CD4-positive, alpha-beta T cell (primary cell): Measurements from ENCODE around the gene FGF5. TPM values are rescaled to one million over a fixed set of nuclear protein-coding genes. Genes with fewer than 3 reads are reported as not detected.

Source experiments
- ATAC-seq: fragments of 200-7000 bp; cut with Tn5 transposase; one replicate; pipeline ENCODE4 v1.10.0; 2022; ENCODE audit warnings: mild to moderate bottlenecking; ENCODE audit not compliant: poor library complexity
- CTCF ChIA-PET: fragments of 350-600 bp; sonication (Branson Sonifier 250); formaldehyde crosslinking; loops from one replicate; lab custom pipeline; 2021; ENCODE audit warnings: antibody characterized with exemption, inconsistent platforms; lab: Charles Lee
- POLR2A ChIA-PET: fragments of 350-600 bp; sonication (Branson Sonifier 250); formaldehyde crosslinking; loops from one replicate; lab custom pipeline; 2021; ENCODE audit warnings: antibody characterized with exemption, inconsistent platforms; lab: Charles Lee
- DNase-seq, 14 experiments: peaks; one replicate each; pipeline ENCODE4 v3.0.0-alpha.2; 2013 to 2020; ENCODE audit warnings: mixed read lengths in 2 of 14
- H3K27ac ChIP-seq, 2 donors: one replicate each; pipeline versions ENCODE4 v1.5.1 to v1.7.0; 2013; ENCODE audit warnings: low read length in 2 of 2, low read depth in 1 of 2, mild to moderate bottlenecking in 1 of 2
- H3K27me3 ChIP-seq, 2 experiments: 1 replicate in 1 of 2; 2 replicates in 1 of 2; pipeline versions ENCODE4 v1.6.1 to v1.7.0; 2013; ENCODE audit warnings: low read length in 2 of 2, control low read depth in 1 of 2, mild to moderate bottlenecking in 1 of 2, moderate library complexity in 1 of 2; ENCODE audit not compliant: insufficient read depth in 2 of 2, control insufficient read depth in 1 of 2
- H3K36me3 ChIP-seq: one replicate; pipeline ENCODE4 v1.6.1; 2013; ENCODE audit warnings: low read length, control low read depth; ENCODE audit not compliant: insufficient read depth
- H3K4me1 ChIP-seq: one replicate; pipeline ENCODE4 v1.6.1; 2013; ENCODE audit warnings: low read length, control low read depth; ENCODE audit not compliant: insufficient read depth
- H3K4me3 ChIP-seq: one replicate; pipeline ENCODE4 v1.5.1; 2013; ENCODE audit warnings: mild to moderate bottlenecking, low read length, moderate library complexity
- H3K9me3 ChIP-seq, 2 experiments: 1 replicate in 1 of 2; 2 replicates in 1 of 2; pipeline versions ENCODE4 v1.6.1 to v1.7.0; 2013; ENCODE audit warnings: low read length in 2 of 2, mild to moderate bottlenecking in 2 of 2, control low read depth in 1 of 2, moderate library complexity in 1 of 2; ENCODE audit not compliant: control insufficient read depth in 1 of 2, insufficient read depth in 1 of 2
- H3K27ac Mint-ChIP-seq: one replicate; pipeline ENCODE4 v1.8.0; 2020; ENCODE audit warnings: mixed read lengths
- H3K27me3 Mint-ChIP-seq: one replicate; pipeline ENCODE4 v1.8.0; 2021; ENCODE audit warnings: mixed read lengths
- H3K36me3 Mint-ChIP-seq: one replicate; pipeline ENCODE4 v1.8.0; 2021; ENCODE audit warnings: low read depth, mixed read lengths
- H3K4me1 Mint-ChIP-seq: one replicate; pipeline ENCODE4 v1.8.0; 2021; ENCODE audit warnings: low read depth, mixed read lengths
- H3K4me3 Mint-ChIP-seq: one replicate; pipeline ENCODE4 v1.8.0; 2020; ENCODE audit warnings: mild to moderate bottlenecking, mixed read lengths
- H3K9me3 Mint-ChIP-seq: one replicate; pipeline ENCODE4 v1.8.0; 2020; ENCODE audit warnings: mixed read lengths
- intact Hi-C, 2 experiments: fragments of 100-400 bp; cut with DNase I in 1 of 2; cut with micrococcal nuclease in 1 of 2; formaldehyde crosslinking; loops; one replicate each; pipeline versions ENCODE4 v1.15.1 to v1.9.0; 2023 to 2025; cut with DNase I, micrococcal nuclease
- total RNA-seq, 174 experiments: library from RNA in 2 of 174; stranded (reverse) in 2 of 174; gene quantifications; one replicate each; pipeline ENCODE4 v1.2.3 and lab custom pipeline; 2021 to 2026
- TF ChIP-seq, protein P1 (sequence below): fragments of 200-600 bp; IDR thresholded peaks from one replicate; pipeline ENCODE4 v1.8.0; 2022; ENCODE audit warnings: antibody characterized with exemption, mild to moderate bottlenecking

Gene FGF5
- total RNA-seq, 2 experiments from 2014 or later: 0.05 to 0.06 TPM

DNA sequence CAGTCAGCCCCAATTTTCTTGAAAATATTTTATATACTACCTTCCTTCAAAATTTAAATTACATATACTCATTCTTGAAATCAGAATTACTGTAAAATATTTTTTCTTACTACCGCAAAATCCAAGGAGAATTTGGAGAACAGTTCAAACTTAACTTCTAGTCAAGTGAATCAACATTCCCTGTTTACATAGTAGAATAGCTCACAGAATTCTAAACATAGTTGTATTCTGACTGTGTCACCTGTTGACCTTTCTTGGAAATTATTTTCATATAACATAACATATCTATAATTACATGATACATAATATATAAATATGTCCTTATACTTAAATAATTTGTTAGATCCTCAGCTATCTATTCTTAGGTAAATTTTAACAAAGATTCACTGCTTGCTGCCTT is 31.0 kb upstream of the FGF5 start:
- Histone ChIP-seq H3K9me3 (no peaks in the 10 kb centered on the region), H3K36me3 (no peaks in the 10 kb centered on the region), H3K27me3 (peaks cover 2 to 9% of the 10 kb centered on the region in 2 experiments), H3K4me1 (no peaks in the 10 kb centered on the region), H3K4me3 (no peak overlapping the region), H3K27ac (no peak overlapping the region)
- intact Hi-C loops: no loop called here
- H3K4me3 Mint-ChIP-seq: no peak overlapping the region
- DNase-seq: no peak
- H3K36me3 Mint-ChIP-seq: no peaks in the 10 kb centered on the region
- POLR2A ChIA-PET: no interaction called here
- H3K4me1 Mint-ChIP-seq: no peaks in the 10 kb centered on the region
- H3K9me3 Mint-ChIP-seq: no peaks in the 10 kb centered on the region
- H3K27me3 Mint-ChIP-seq: peaks cover 19% of the 10 kb centered on the region
- CTCF ChIA-PET: no interaction called here
- TF ChIP-seq, protein P1, sequence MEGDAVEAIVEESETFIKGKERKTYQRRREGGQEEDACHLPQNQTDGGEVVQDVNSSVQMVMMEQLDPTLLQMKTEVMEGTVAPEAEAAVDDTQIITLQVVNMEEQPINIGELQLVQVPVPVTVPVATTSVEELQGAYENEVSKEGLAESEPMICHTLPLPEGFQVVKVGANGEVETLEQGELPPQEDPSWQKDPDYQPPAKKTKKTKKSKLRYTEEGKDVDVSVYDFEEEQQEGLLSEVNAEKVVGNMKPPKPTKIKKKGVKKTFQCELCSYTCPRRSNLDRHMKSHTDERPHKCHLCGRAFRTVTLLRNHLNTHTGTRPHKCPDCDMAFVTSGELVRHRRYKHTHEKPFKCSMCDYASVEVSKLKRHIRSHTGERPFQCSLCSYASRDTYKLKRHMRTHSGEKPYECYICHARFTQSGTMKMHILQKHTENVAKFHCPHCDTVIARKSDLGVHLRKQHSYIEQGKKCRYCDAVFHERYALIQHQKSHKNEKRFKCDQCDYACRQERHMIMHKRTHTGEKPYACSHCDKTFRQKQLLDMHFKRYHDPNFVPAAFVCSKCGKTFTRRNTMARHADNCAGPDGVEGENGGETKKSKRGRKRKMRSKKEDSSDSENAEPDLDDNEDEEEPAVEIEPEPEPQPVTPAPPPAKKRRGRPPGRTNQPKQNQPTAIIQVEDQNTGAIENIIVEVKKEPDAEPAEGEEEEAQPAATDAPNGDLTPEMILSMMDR: no peak
- no peak for ATAC-seq
- H3K27ac Mint-ChIP-seq: no peak overlapping the region

DNA sequence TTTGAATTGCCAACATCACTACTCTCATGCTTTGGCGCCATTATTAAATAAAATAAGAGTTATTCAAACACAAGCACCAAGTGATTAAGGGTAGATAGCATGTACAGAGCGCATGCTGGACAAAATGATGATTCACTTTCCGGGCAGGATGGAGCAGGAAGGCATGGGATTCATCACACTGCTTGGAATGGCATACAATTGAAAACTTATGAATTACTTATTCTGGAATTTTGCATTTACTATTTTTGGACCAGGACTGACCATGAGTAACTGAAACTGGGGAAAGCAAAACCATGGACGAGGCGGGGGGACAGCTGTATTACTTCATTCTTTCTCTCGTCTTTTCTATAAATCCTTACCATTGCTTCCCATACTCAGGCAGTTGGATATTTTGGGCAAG is 28.5 kb upstream of the FGF5 start:
- no peaks in the 10 kb centered on the region for H3K9me3 Mint-ChIP-seq
- Histone ChIP-seq H3K4me3 (no peak overlapping the region), H3K36me3 (no peaks in the 10 kb centered on the region), H3K9me3 (no peaks in the 10 kb centered on the region), H3K27me3 (peaks cover 0 to 9% of the 10 kb centered on the region in 2 experiments), H3K4me1 (no peaks in the 10 kb centered on the region), H3K27ac (no peak overlapping the region)
- H3K36me3 Mint-ChIP-seq: no peaks in the 10 kb centered on the region
- H3K27ac Mint-ChIP-seq: no peak overlapping the region
- TF ChIP-seq, protein P1: no peak
- H3K27me3 Mint-ChIP-seq: peaks cover 10% of the 10 kb centered on the region
- ChIA-PET POLR2A (no interaction called here), CTCF (no interaction called here)
- no peak overlapping the region for H3K4me3 Mint-ChIP-seq
- no peak for DNase-seq
- H3K4me1 Mint-ChIP-seq: no peaks in the 10 kb centered on the region
- intact Hi-C loops: no loop called here
- no peak for ATAC-seq

DNA sequence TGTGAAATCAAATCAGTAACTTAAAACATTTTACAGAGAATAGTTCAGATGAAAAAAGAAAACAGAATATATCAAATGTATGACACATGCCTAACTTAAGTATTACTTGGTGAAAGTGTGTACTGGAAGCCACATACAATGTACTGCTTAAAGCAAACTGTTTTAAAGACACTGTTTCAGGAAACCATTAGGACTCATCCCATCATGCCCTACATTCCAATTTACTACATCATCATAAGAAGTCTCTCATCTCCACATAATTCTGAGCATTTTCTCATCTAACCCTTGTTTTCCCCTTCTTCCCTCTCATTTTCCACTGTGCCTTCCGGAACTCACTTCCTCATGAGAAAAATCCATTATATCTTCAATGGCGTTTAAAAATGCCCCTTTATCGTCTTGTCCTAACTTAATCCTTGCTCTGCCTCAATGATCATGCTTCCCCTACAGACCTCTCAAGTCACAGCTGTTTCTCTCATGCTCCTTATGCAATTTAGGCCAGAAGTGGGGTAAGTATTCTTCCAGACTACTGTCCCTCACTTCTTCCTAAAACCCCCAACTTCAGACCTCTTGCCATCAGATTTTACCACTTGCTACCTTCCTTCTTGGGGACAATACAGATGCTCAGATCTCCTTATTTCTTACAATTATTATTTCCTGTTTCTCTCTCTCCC is 26.8 kb upstream of the FGF5 start:
- Histone ChIP-seq H3K27me3 (peaks cover 0 to 9% of the 10 kb centered on the region in 2 experiments), H3K4me3 (no peak overlapping the region), H3K4me1 (no peaks in the 10 kb centered on the region), H3K9me3 (no peaks in the 10 kb centered on the region), H3K27ac (no peak overlapping the region), H3K36me3 (no peaks in the 10 kb centered on the region)
- POLR2A ChIA-PET: no interaction called here
- Mint-ChIP-seq H3K4me3 (no peak overlapping the region), H3K27ac (no peak overlapping the region), H3K9me3 (no peaks in the 10 kb centered on the region), H3K4me1 (no peaks in the 10 kb centered on the region), H3K36me3 (no peaks in the 10 kb centered on the region), H3K27me3 (peaks cover 18% of the 10 kb centered on the region)
- no peak for DNase-seq
- TF ChIP-seq, protein P1: no peak
- ATAC-seq: no peak
- intact Hi-C loops: no loop called here
- CTCF ChIA-PET: no interaction called here
